Measurements from ENCODE around the gene PRR12. TPM values are rescaled to one million over a fixed set of nuclear protein-coding genes. Genes with fewer than 3 reads are reported as not detected.

PRR12 gene
- total RNA-seq, 2 donors from 2014 or later = 12.9 to 15.9 TPM

DNA sequence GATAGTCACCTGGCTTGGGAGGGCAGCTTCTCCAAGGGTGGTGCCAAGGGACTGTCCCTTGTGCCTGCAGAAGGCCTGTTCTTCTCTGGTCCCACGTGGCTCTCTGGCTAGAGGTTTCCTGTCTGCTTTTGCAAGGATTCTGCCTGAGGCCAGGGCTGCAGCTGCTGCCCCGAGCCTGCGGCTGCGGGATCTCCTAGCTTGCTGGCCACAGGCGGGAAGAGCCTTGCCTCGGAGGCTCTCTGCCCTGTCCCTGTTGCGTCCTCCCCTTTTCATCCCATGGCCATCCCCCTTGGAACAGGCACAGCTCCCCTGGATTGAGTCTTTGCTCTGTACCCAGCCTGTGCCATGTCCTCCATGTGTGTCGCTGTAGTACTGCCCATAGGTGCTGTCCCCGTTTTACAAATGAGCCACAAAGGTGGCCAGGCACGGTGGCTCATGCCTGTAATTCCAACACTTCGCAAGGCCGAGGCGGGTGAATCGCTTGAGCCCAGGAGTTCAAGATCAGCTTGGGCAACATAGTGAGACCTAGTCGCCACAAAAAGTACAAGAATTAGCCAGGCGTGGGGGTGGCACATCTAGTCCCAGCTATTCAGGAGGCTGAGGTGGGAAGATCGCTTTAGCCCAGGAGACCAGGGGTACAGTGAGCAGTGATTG is 65.6 kb downstream of the PRR12 start:
- intact Hi-C loops (cut with DNase I) = no loop called here
- ATAC-seq = no peak
- no peak for DNase-seq

DNA sequence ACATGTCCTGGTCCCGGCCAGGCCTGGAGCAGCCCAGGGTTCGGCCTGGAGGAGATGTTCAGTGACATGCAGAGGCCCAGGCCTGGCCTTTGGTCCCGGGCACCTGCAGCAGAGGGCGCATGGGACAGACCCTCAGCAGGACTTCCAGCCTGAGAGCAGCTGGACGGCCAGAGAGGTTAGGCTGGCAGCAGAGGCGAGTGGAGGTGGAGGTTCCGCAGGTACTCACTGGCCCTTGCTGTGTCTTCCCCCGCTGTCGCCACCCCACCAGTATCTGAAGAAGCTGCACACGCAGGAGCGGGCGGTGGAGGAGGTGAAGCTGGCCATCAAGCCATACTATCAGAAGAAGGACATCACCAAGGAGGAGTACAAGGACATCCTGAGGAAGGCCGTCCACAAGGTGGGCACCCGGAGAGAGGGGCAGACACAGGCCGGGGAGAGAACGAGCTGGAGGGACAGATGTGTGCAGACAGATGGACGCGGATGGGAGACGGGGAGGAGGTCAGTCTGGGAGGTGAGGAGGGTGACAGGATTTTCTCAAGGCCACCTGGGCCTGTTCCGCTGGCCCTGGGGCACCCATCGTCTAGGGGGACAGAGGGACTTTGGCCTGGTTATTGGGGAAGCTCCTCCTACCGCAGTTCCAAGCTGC is 66.6 kb downstream of the PRR12 start:
- no peak for ATAC-seq
- intact Hi-C loops (cut with DNase I) = no loop called here
- DNase-seq = no peak

DNA sequence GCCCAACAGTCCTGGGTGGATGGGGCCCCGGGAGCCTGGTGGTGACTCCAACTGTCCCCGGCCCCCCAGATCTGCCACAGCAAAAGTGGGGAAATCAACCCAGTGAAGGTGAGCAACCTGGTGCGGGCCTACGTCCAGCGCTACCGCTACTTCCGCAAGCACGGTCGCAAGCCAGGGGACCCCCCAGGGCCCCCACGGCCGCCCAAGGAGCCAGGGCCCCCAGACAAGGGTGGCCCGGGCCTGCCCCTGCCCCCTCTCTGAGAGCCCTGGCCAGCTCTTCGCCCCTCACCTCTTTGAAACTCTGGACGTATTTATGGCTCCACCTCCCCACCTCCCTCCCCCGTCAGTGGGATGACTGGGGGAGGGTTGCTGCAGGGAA is 67.1 kb downstream of the PRR12 start:
- ATAC-seq = no peak
- no peak for DNase-seq
- intact Hi-C loops (cut with DNase I) = no loop called here

DNA sequence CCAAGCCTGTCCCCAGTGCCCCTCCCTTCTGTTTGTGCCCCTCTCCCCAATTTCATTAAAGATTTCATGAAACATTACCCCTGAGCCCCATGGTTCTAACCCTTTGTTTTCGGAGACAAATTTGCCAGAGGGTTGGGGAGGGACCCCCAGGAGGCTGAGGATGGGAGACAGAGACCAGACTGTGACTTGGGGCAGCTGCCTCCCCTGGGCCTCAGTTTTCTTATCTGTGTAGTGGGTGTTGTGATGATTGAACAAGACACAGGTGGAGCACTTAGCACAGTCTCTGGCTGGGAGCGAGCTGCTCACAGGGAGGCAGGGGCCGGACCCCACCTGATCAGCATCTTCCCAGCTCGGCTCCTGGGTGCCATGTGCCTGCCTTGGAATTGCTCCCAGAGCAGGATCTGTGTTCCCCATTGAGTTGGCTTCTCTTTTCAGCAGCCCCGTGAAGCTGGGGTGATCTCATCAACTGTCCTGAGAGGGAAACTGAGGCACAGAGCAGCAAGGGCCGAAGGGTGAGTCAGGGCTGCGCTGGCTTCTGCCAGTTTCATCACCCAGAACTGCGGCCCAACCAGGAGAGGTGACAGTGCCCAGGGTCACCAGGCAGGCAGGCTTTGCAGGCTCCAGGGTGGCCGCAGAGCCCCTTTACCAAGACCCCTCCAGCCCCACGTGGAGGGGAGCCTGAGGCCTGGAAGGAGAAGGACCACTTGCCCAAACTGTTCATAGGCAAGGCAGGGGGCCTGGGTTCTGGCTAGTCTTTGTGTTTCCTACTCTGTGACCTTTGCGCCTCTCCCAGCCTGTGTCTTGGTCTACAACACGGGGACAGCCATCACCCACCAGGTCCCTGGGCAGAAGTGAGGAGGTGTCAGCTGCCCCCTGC is 67.8 kb downstream of the PRR12 start:
- no peak for DNase-seq
- ATAC-seq = no peak
- intact Hi-C loops (cut with DNase I) = no loop called here

DNA sequence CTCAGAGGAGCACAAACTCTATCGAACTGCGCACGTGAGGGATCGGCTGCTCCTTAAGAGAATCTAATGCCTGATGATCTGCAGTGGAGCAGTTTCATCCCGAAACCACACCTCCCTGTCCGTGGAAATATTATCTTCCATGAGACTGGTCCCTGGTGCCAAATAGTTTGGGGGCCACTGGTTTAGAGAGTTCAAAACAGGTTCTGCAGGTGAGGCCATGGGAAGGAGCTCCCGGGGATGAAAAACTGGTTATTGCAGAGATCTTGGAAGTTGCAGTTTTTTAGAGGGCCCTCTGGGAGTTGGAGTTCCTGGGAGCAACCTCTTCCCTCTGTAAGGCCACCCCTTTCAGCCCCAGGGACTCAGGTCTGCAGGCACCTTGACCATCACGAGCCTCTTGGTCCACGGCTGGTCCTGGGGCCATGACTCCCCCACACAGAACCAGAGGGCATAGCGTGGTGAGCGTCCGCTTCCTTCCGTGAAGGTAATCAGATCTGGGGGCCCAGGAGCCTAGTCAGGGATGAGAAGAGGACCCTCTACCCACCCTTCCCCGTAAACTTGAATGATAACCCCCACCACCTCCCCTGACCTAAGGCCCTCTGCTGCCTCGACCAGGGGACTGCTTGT is 69.5 kb downstream of the PRR12 start:
- ATAC-seq (no peak), DNase-seq (no peak)
- intact Hi-C loops (cut with DNase I) = no loop called here

DNA sequence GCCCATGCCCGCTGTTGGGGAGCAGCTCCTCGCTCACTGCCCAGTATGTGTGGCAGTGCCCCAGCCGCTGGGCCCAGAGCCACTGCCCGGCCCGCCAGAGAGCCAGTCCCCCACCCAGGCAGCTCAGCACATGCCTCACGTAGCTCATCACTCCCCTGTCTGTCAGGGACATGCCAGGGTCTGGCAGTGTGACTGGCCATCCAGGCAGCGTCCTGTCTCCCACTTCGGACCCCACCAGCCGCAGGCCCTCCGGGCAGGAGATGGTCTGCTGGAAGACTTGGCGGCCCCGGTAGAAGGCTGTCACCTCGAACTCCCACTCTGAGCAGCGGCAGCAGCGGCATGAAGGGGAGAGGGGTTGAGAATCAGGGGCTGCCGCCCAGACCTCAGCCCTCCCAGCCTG is 71.0 kb downstream of the PRR12 start:
- DNase-seq = no peak
- intact Hi-C loops (cut with DNase I) = no loop called here
- ATAC-seq = no peak

DNA sequence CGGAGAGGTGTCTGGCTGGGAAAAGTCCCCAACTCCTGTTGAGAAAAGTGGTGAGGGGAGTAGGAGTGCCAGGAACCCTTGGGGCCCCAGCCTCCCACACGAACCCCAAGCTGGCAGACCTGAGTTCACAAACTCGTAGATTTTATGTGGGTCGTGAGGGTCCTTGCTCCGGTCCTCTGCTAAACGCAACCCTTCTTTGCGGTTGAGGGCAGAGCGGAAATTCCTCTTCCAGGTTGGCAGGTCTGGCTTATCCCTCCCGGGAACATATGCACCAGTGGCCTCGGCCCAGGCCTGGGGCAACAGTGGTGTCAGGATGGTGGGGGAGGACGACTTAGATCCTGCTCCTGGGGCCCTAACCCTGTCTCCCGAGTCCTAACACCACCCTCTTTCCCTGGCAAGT is 72.2 kb downstream of the PRR12 start:
- no peak for DNase-seq
- no peak for ATAC-seq
- intact Hi-C loops (cut with DNase I) = no loop called here

DNA sequence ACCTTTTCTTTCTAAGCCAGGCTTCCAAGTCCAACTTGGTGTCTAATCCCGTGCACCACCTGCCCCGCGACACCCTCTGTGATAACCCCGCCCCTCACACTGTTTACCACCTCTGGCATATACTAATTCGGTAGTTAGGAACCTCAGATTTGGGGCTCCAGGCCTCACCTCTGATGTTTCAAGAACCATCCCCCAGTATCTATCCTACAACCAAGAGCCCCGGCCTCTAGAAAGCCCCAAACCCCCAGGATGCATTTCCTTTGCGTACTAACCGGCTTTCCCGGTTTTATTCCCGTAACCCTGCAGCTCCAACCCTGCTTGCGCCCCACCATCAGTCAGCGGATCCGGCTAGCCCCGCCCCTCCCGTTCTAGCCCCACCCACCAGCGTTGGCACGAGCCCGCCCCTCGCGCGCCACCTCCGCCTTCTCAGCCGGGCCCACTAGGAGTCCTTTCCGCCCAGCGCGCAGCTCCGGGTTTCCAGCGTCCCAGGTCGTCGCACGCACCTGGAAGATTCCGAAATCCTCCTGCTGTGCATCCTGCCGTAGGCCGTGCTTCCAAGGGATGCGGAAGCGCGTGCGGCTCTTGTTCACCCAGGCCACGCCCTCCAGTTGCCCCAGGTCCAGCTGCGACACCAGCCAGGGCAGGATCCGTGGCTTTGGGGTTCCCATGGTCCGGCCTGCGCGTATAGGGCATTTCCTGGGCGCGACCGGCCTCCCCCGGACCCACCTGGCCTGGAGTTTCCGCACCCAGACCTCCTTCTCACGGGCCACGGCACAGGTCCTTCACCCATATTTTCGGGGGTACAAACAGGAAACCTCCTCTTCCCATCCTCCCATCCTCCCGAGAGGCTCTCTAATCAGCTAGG is 73.4 kb downstream of the PRR12 start:
- ATAC-seq = peak; percentile 84 to 85
- DNase-seq = peak; percentile 92
- intact Hi-C loops (cut with DNase I) = no loop called here

DNA sequence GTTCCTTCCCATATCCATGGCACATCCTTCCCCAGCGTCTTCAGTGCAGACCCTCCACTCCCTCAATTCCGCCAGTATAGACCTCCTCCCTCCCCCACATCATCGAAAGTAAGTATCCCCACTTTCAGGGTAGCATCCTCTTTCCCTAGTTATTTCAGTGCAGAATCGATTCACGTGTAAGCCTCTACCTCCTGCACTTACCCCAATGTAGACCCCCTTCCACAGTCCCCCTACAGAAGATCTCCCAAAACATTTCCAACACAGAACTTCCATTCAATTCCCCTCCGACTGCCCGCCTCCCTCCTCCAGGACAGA is 74.0 kb downstream of the PRR12 start:
- intact Hi-C loops (cut with DNase I) = no loop called here
- DNase-seq (no peak), ATAC-seq (peak in 1 of 2 donors; percentile 1)

DNA sequence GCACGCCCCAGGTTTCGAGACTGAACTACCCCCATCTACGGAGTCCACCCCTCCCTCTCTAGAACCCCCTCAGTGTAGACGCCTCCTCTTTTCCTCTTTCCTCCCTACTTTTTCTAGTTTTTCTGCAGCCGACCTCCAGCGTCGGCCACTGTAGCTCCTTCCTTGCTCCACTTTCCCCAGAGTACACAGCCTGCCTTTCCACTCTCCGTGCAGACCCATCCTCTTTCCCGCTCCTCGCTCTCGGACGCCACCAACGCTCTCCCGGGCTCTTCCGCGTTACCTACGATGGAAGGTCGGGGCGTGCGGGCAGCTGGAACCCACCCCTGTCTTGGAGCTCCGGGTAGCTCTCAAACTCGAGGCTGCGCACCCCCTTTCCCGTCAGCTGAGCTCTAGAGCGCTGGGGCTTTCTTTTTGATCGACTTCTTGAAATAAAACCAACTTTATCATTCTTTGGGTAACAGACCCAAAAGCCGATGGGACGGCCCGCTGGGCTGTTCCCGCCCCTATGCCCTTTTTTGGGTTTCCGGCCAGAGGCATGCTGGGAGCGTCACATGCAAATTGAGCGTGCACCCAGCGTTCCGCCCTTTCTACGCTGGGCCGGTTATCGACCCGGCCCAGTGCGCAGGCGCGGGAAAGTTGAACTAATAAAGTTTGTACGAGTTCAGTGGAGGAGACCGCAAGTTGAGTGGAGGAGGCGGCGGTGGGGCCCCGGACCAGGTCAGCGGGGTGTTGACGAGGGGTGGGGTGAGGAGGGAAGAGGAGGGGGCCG is 74.6 kb downstream of the PRR12 start, which contains the start of the genes BCL2L12 and IRF3:
BCL2L12 (plus strand) TSS at position 583 of the 769 bp plus-strand sequence. CDS start 760 bp downstream, outside the sequence.
IRF3 (minus strand) TSS at position 507 of the 769 bp plus-strand sequence. CDS start 1,019 bp downstream, outside the sequence.
- peak; percentile 93 to 94 for ATAC-seq
- peak; percentile 99 for DNase-seq
- intact Hi-C loops (cut with DNase I) = no loop called here

DNA sequence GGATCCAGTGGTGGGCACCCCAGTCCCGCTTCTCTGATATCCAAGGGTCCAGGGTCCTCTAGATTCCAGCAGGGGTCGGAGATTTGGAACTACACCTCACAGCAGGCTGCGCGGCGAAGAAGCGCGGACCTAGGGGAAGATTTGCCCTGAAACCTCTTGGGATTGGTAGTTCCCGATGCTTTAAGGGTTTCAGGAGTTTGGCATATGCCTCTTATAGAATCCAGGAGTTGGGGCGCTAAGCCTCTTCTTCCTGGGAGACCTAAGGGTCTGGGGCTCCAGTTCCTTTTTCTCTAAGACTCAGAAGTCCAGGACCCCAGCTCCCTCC is 75.1 kb downstream of the PRR12 start:
- intact Hi-C loops (cut with DNase I) = no loop called here
- ATAC-seq (peak in 1 of 2 donors; percentile 13), DNase-seq (no peak)

DNA sequence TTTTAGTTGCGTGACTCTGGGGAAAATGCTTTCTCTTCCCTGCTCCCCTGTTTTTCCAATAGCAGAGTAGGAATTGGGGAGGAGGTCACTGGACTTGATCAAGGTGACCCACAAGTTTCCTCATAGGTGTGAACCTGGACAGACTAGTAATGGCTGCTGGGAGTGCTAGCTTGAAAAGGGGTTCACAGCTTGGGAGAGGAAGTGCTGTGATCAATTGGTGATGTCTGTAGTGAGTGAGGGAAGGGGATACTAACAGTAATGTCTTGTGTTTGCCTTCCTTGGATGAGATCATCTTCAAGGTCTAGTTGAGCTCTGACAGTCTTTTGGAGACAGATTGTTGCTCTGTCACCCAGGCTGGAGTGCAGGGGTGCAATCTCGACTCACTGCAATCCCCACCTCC is 76.5 kb downstream of the PRR12 start:
- ATAC-seq (no peak), DNase-seq (no peak)
- intact Hi-C loops (cut with DNase I) = no loop called here

DNA sequence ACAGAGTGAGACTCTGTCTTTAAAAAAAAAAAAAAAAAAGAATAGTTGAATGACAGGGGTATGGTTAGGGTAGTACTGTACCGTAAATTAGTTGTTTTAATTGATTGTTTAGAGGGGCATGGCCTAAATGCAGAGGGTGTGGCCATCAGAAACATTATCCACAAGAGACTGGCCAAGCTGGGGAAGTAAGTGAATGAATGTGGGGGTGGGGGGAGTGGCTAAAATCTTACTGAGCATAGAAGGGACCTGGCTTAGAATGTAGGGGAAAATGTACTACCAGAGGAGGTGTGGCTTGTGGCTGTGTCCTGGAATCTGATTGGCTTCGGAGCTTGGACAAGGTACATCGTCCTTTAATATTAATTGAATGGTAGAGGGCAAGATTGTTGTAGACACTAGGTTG is 78.5 kb downstream of the PRR12 start:
- intact Hi-C loops (cut with DNase I) = no loop called here
- ATAC-seq (no peak), DNase-seq (no peak)

DNA sequence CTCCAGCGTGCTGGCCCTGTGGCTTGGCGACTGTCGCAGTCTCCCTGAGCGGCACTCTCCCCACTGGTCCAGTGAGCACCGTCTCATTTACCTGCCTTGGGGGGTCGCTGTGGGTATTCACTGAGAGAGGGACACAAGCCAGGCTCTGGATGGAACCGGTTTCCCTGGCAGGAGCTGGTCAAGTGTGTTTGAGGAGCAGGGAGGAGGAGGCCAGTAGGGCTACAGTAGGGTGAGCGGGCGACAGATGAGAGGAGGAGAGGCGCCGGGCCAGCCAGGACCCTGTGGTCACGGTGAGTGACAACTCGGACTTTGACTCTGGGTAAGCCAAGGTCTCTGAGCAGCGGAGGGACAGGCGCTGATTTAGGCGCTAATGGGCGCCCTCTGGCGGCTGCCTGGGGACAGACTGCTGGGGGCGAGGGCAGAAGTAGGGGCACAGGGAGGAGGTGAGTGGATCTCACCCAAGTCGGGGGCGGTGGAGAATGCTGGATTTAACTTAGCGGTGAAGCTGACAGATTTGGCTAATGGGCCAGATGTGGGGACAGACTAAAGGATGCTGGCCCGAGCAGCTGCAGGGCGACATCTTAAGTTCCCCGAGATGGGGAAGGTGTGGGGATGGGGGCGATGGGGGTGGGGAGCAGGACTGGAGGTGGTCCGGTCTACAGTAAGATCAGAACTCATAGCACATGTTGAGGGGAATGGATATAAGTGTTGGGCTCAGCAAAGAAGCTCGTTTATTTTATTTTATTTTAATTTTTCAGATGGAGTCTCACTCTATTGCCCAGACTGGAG is 81.3 kb downstream of the PRR12 start:
- intact Hi-C loops (cut with DNase I) = no loop called here
- peak in 1 of 2 donors; percentile 2 for ATAC-seq
- DNase-seq = peak; percentile 81

Measured in left cardiac atrium (tissue), 4 donors.